Keratinocyte (primary cell): ENCODE measurements around the gene SYNPR. TPM values are rescaled to one million over a fixed set of nuclear protein-coding genes. Genes with fewer than 3 reads are reported as not detected.

Experiments
- DNase-seq: peaks from one replicate; pipeline ENCODE4 v3.0.0-alpha.2; 2011; ENCODE audit warnings: low read depth, missing footprints, low spot score
- FAIRE-seq: peaks from 2 replicates; lab custom pipeline; 2011; peaks lifted over from hg19 to GRCh38; lab: Jason Lieb, UNC
- H2AFZ ChIP-seq: 2 replicates; pipeline ENCODE4 v1.6.0; 2012; ENCODE audit warnings: low read length, control low read depth, inconsistent platforms; ENCODE audit not compliant: control insufficient read depth
- H3K27ac ChIP-seq: 2 replicates; pipeline ENCODE4 v1.5.1; 2011; ENCODE audit warnings: low read length; ENCODE audit not compliant: control insufficient read depth, insufficient read depth
- H3K27me3 ChIP-seq: 3 replicates; pipeline ENCODE4 v1.6.0; 2011; ENCODE audit warnings: low read length; ENCODE audit not compliant: control insufficient read depth, insufficient read depth; ENCODE audit errors: extremely low read depth
- H3K36me3 ChIP-seq, 2 experiments: 2 replicates in 1 of 2; 3 replicates in 1 of 2; pipeline ENCODE4 v1.5.1; 2011; ENCODE audit warnings: low read length in 2 of 2, mild to moderate bottlenecking in 1 of 2; ENCODE audit not compliant: control insufficient read depth in 2 of 2, insufficient read depth in 2 of 2; ENCODE audit errors: extremely low read depth in 1 of 2
- H3K4me1 ChIP-seq: 3 replicates; pipeline ENCODE4 v1.5.1; 2011; ENCODE audit warnings: low read length; ENCODE audit not compliant: control insufficient read depth, insufficient read depth; ENCODE audit errors: extremely low read depth
- H3K4me2 ChIP-seq: 3 replicates; pipeline ENCODE4 v1.6.0; 2011; ENCODE audit warnings: low read depth, low read length; ENCODE audit not compliant: control insufficient read depth, insufficient read depth; ENCODE audit errors: extremely low read depth
- H3K4me3 ChIP-seq, 3 experiments: fragments of 200-600 bp in 1 of 3; sonication (generic) in 1 of 3; 2 replicates in 2 of 3; 3 replicates in 1 of 3; pipeline ENCODE4 v1.5.1; 2011 to 2016; ENCODE audit warnings: low read length in 3 of 3, mild to moderate bottlenecking in 3 of 3, control low read depth in 2 of 3, inconsistent platforms in 1 of 3, low read depth in 1 of 3, mixed read lengths in 1 of 3, mixed run types in 1 of 3, moderate library complexity in 1 of 3; ENCODE audit not compliant: control insufficient read depth in 2 of 3, insufficient read depth in 2 of 3; ENCODE audit errors: extremely low read depth in 1 of 3
- H3K79me2 ChIP-seq: 2 replicates; pipeline ENCODE4 v1.6.0; 2012; ENCODE audit warnings: low read length; ENCODE audit not compliant: control insufficient read depth, insufficient read depth
- H3K9ac ChIP-seq: 3 replicates; pipeline ENCODE4 v1.6.0; 2011; ENCODE audit warnings: low read length; ENCODE audit not compliant: control insufficient read depth, insufficient read depth; ENCODE audit errors: extremely low read depth
- H3K9me1 ChIP-seq: 3 replicates; pipeline ENCODE4 v1.6.0; 2011; ENCODE audit warnings: low read length; ENCODE audit not compliant: control insufficient read depth, insufficient read depth; ENCODE audit errors: extremely low read depth
- H3K9me3 ChIP-seq: 2 replicates; pipeline ENCODE4 v1.5.1; 2012; ENCODE audit warnings: low read depth, low read length; ENCODE audit not compliant: control insufficient read depth
- H4K20me1 ChIP-seq: 3 replicates; pipeline ENCODE4 v1.6.0; 2011; ENCODE audit warnings: low read length; ENCODE audit not compliant: control insufficient read depth, insufficient read depth; ENCODE audit errors: extremely low read depth
- EZH2 ChIP-seq: IDR thresholded peaks from one replicate; pipeline ENCODE4 v1.6.1; 2012; ENCODE audit warnings: inconsistent platforms, mild to moderate bottlenecking, low read length, moderate library complexity
- dilution Hi-C: fragments of 300-500 bp; cut with MboI; formaldehyde crosslinking; loops from one replicate; pipeline ENCODE4 v1.7.0; 2020; ENCODE audit warnings: low sequenced_read_pairs; ENCODE audit not compliant: extremely low pct_ligation_motif_present
- polyA plus RNA-seq, 5 experiments: library from polyadenylated mRNA; depleted of rRNA in 3 of 5; stranded (reverse) in 3 of 5; stranded (forward) in 1 of 5; unstranded in 1 of 5; fragments of >200 nt; gene quantifications; 1 replicate in 1 of 5; 2 replicates in 3 of 5; 3 replicates in 1 of 5; pipeline versions ENCODE4 v1.2.1 to v1.2.3, GENCODE V29; 2011 to 2012; ENCODE audit warnings: missing spikeins in 2 of 5, low read depth in 1 of 5, low replicate concordance in 1 of 5
- TF ChIP-seq, protein P1 (sequence below), 3 experiments: IDR thresholded peaks in 1 of 3; conservative IDR thresholded peaks in 1 of 3; optimal IDR thresholded peaks in 1 of 3; 2 replicates in 2 of 3; 3 replicates in 1 of 3; pipeline versions ENCODE3 to v1.5.1; 2011; ENCODE audit warnings: low read length in 3 of 3, mild to moderate bottlenecking in 3 of 3, moderate library complexity in 2 of 3, control low read depth in 1 of 3, inconsistent platforms in 1 of 3; ENCODE audit not compliant: insufficient read depth in 2 of 3; ENCODE audit errors: extremely low read depth in 1 of 3

The SYNPR gene
- polyA plus RNA-seq, 1 donor (not counting 4 experiments of a cell fraction or from before 2014, with no cell fraction given), result not detected

DNA sequence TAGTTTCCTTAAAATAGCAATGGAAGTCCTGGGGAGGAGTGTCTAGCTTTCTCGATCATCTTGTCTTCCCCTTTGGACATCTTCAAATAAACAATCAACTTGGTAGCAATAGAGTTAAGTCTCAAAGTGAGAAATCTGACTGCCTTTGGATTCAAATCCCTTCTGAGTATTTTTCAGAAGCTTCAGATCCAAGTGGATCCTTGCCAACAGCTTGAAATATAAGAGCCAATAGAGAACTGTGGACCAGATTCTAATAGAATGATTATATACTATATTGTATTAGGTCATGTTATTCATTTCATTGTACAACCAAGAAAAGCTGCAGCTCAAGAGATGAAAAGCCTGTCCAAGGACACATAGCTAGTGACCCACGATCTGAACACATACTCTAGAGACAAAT, 60.2 kb downstream of the SYNPR start:
- TF ChIP-seq EZH2, result no peak
- TF ChIP-seq, protein P1, sequence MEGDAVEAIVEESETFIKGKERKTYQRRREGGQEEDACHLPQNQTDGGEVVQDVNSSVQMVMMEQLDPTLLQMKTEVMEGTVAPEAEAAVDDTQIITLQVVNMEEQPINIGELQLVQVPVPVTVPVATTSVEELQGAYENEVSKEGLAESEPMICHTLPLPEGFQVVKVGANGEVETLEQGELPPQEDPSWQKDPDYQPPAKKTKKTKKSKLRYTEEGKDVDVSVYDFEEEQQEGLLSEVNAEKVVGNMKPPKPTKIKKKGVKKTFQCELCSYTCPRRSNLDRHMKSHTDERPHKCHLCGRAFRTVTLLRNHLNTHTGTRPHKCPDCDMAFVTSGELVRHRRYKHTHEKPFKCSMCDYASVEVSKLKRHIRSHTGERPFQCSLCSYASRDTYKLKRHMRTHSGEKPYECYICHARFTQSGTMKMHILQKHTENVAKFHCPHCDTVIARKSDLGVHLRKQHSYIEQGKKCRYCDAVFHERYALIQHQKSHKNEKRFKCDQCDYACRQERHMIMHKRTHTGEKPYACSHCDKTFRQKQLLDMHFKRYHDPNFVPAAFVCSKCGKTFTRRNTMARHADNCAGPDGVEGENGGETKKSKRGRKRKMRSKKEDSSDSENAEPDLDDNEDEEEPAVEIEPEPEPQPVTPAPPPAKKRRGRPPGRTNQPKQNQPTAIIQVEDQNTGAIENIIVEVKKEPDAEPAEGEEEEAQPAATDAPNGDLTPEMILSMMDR (optimal IDR thresholded peaks at IDR 0.05 in 1 of 3, IDR thresholded peaks at IDR 0.05 in 1 of 3, conservative IDR thresholded peaks at IDR 0.05 in 1 of 3; ENCODE audit: extremely low read depth in 1 of 3, insufficient read depth in 2 of 3, low read length in 3 of 3), result no peak
- DNase-seq (no peak), FAIRE-seq (no peak)
- no peaks in the 10 kb centered on the region for H3K79me2 ChIP-seq
- no peak overlapping the region for H3K27ac ChIP-seq
- H4K20me1 ChIP-seq, result no peaks in the 10 kb centered on the region
- dilution Hi-C loops, result no loop called here
- no peak overlapping the region for H3K9ac ChIP-seq
- no peak overlapping the region for H2AFZ ChIP-seq
- peaks cover 2% of the 10 kb centered on the region for H3K4me1 ChIP-seq
- no peak overlapping the region for H3K4me2 ChIP-seq
- no peak overlapping the region for H3K4me3 ChIP-seq
- H3K9me1 ChIP-seq, result no peaks in the 10 kb centered on the region
- H3K36me3 ChIP-seq, result no peaks in the 10 kb centered on the region
- no peaks in the 10 kb centered on the region for H3K27me3 ChIP-seq
- H3K9me3 ChIP-seq, result no peaks in the 10 kb centered on the region

DNA sequence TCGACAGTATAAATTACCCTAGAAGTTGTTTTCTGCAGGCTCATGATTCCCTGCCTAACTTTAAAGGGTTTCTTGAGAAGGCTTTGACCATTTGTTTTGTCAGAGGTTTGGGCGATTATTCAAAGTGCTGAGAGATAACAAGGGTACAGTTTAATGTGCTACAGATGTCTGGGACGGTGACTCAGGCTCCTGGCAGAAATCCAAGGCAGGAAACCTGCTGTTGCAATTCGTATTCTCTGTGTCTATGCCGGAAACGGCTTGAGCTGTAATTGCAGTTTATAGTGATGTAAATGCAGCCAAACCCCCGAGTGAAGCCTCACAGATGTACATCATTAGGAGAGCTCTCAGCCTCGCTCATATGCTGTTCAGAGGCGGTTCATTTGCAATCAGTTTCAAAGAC, 65.6 kb downstream of the SYNPR start:
- H3K4me3 ChIP-seq, result no peak overlapping the region
- H3K79me2 ChIP-seq, result no peaks in the 10 kb centered on the region
- no peaks in the 10 kb centered on the region for H3K9me1 ChIP-seq
- H3K9ac ChIP-seq, result no peak overlapping the region
- no peak overlapping the region for H3K27ac ChIP-seq
- H3K4me2 ChIP-seq, result peak overlapping the region; percentile 71
- peak; percentile 46 for DNase-seq
- no peaks in the 10 kb centered on the region for H4K20me1 ChIP-seq
- H3K27me3 ChIP-seq, result no peaks in the 10 kb centered on the region
- H3K4me1 ChIP-seq, result peaks cover 18% of the 10 kb centered on the region
- H2AFZ ChIP-seq, result no peak overlapping the region
- H3K9me3 ChIP-seq, result no peaks in the 10 kb centered on the region
- TF ChIP-seq EZH2, result no peak
- TF ChIP-seq, protein P1 (optimal IDR thresholded peaks at IDR 0.05 in 1 of 3, IDR thresholded peaks at IDR 0.05 in 1 of 3, conservative IDR thresholded peaks at IDR 0.05 in 1 of 3; ENCODE audit: extremely low read depth in 1 of 3, insufficient read depth in 2 of 3, low read length in 3 of 3), result no peak
- dilution Hi-C loops, result no loop called here
- peak; percentile 98 for FAIRE-seq
- H3K36me3 ChIP-seq, result no peaks in the 10 kb centered on the region
